ENCODE data around the gene ASPHD1.

DNA sequence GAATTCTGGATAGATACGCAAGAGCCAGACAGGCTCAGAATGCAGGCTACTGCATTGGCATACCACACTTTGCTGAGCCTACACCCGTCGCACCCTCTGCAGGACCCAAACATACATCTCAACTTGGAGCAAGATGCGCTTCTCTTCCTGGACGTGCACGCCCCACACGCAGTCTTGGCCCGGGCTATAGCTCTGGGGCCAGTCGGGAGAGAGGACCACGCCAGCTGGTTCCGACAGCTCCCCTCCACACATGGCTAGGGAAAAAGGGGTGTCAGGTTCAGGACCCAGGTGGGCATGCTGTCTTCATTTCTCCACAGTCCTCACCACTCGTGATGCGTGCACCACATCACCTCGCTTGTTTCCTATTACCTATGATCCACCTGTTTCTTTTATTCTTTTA is 22.1 kb upstream of the ASPHD1 start:
- TF ChIP-seq, protein P1, sequence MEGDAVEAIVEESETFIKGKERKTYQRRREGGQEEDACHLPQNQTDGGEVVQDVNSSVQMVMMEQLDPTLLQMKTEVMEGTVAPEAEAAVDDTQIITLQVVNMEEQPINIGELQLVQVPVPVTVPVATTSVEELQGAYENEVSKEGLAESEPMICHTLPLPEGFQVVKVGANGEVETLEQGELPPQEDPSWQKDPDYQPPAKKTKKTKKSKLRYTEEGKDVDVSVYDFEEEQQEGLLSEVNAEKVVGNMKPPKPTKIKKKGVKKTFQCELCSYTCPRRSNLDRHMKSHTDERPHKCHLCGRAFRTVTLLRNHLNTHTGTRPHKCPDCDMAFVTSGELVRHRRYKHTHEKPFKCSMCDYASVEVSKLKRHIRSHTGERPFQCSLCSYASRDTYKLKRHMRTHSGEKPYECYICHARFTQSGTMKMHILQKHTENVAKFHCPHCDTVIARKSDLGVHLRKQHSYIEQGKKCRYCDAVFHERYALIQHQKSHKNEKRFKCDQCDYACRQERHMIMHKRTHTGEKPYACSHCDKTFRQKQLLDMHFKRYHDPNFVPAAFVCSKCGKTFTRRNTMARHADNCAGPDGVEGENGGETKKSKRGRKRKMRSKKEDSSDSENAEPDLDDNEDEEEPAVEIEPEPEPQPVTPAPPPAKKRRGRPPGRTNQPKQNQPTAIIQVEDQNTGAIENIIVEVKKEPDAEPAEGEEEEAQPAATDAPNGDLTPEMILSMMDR (conservative IDR thresholded peaks at IDR 0.05; ENCODE audit: low read depth, low read length): no peak
- no peak for TF ChIP-seq EZH2 (IDR thresholded peaks at IDR 0.05; ENCODE audit: borderline replicate concordance, low read depth, low read length, poor library complexity, severe bottlenecking)

Data from A673 (cell line).